Measurements from ENCODE around the gene A3GALT2. TPM values are rescaled to one million over a fixed set of nuclear protein-coding genes. Genes with fewer than 3 reads are reported as not detected.
"Not testable (repeated sequence)": the region's sequence is repeated elsewhere in the genome, so short reads cannot be mapped to it uniquely, and the experiment has no call there.

The A3GALT2 gene
- total RNA-seq, 1 donor from 2014 or later, result not detected

GRCh38 chr1:33298623-33299277 lies 22.1 kb downstream of the A3GALT2 start:
- peaks cover 40% of the 10 kb centered on the region for H3K36me3 Mint-ChIP-seq (ENCODE audit: low read depth)
- DNase-seq (ENCODE audit: low spot score), result peak; percentile 53
- no peak overlapping the region for H3K27ac Mint-ChIP-seq
- intact Hi-C loops (cut with micrococcal nuclease), result loop anchor here (5.0 kb wide), 1 partner anchor 174 kb away; the partner anchor contains the start of gene ZSCAN20
- H3K4me1 Mint-ChIP-seq (ENCODE audit: low read depth), result peaks cover 28% of the 10 kb centered on the region
- H3K27me3 Mint-ChIP-seq (ENCODE audit: low read depth), result no peaks in the 10 kb centered on the region
- H3K9me3 Mint-ChIP-seq, result no peaks in the 10 kb centered on the region
- H3K4me3 Mint-ChIP-seq (ENCODE audit: low read depth), result no peak overlapping the region

- Mint-ChIP-seq H3K27ac (no peak overlapping the region), H3K36me3 (ENCODE audit: low read depth) (peaks cover 37% of the 10 kb centered on the region), H3K9me3 (no peaks in the 10 kb centered on the region), H3K4me3 (ENCODE audit: low read depth) (no peak overlapping the region), H3K4me1 (ENCODE audit: low read depth) (peaks cover 23% of the 10 kb centered on the region), H3K27me3 (ENCODE audit: low read depth) (no peaks in the 10 kb centered on the region)
- no peak for DNase-seq (ENCODE audit: low spot score)
- intact Hi-C loops (cut with micrococcal nuclease), result loop anchor here (5.0 kb wide), 1 partner anchor 174 kb away; the partner anchor contains the start of gene ZSCAN20
Measured at GRCh38 chr1:33297911-33298622, 22.8 kb downstream of the A3GALT2 start.

- peaks cover 27% of the 10 kb centered on the region for H3K36me3 Mint-ChIP-seq (ENCODE audit: low read depth)
- H3K27me3 Mint-ChIP-seq (ENCODE audit: low read depth), result no peaks in the 10 kb centered on the region
- H3K27ac Mint-ChIP-seq, result no peak overlapping the region
- H3K9me3 Mint-ChIP-seq, result no peaks in the 10 kb centered on the region
- peaks cover 11% of the 10 kb centered on the region for H3K4me1 Mint-ChIP-seq (ENCODE audit: low read depth)
- intact Hi-C loops (cut with micrococcal nuclease), result loop anchor here (5.0 kb wide), 1 partner anchor 175 kb away; the partner anchor contains the start of gene ZSCAN20
- H3K4me3 Mint-ChIP-seq (ENCODE audit: low read depth), result no peak overlapping the region
- DNase-seq (ENCODE audit: low spot score), result no peak
Measured at GRCh38 chr1:33296824-33297223, 24.1 kb downstream of the A3GALT2 start.

- H3K27ac Mint-ChIP-seq, result no peak overlapping the region
- H3K27me3 Mint-ChIP-seq (ENCODE audit: low read depth), result no peaks in the 10 kb centered on the region
- H3K4me1 Mint-ChIP-seq (ENCODE audit: low read depth), result peaks cover 7% of the 10 kb centered on the region
- peaks cover 21% of the 10 kb centered on the region for H3K36me3 Mint-ChIP-seq (ENCODE audit: low read depth)
- no peaks in the 10 kb centered on the region for H3K9me3 Mint-ChIP-seq
- intact Hi-C loops (cut with micrococcal nuclease), result loop anchor here (5.0 kb wide), 1 partner anchor 176 kb away; the partner anchor contains the start of gene ZSCAN20
- DNase-seq (ENCODE audit: low spot score), result no peak
- no peak overlapping the region for H3K4me3 Mint-ChIP-seq (ENCODE audit: low read depth)
Measured at GRCh38 chr1:33296082-33296458, 24.8 kb downstream of the A3GALT2 start.

- Mint-ChIP-seq H3K36me3 (ENCODE audit: low read depth) (peaks cover 25% of the 10 kb centered on the region), H3K9me3 (no peaks in the 10 kb centered on the region), H3K27me3 (ENCODE audit: low read depth) (no peaks in the 10 kb centered on the region), H3K4me1 (ENCODE audit: low read depth) (peaks cover 7% of the 10 kb centered on the region), H3K4me3 (ENCODE audit: low read depth) (no peak overlapping the region), H3K27ac (no peak overlapping the region)
- peak; percentile 75 for DNase-seq (ENCODE audit: low spot score)
- intact Hi-C loops (cut with micrococcal nuclease), result loop anchor here (1.0 to 5.0 kb wide), 2 partner anchors 72 to 177 kb away; partner anchors contain the start of gene ZSCAN20
Measured at GRCh38 chr1:33295450-33296081, 25.3 kb downstream of the A3GALT2 start.

GRCh38 chr1:33295023-33295422 lies 25.9 kb downstream of the A3GALT2 start:
- peaks cover 7% of the 10 kb centered on the region for H3K4me1 Mint-ChIP-seq (ENCODE audit: low read depth)
- DNase-seq (ENCODE audit: low spot score), result no peak
- no peak overlapping the region for H3K27ac Mint-ChIP-seq
- H3K9me3 Mint-ChIP-seq, result no peaks in the 10 kb centered on the region
- H3K27me3 Mint-ChIP-seq (ENCODE audit: low read depth), result no peaks in the 10 kb centered on the region
- intact Hi-C loops (cut with micrococcal nuclease), result loop anchor here (1.0 to 5.0 kb wide), 2 partner anchors 72 to 177 kb away; partner anchors contain the start of gene ZSCAN20
- no peak overlapping the region for H3K4me3 Mint-ChIP-seq (ENCODE audit: low read depth)
- H3K36me3 Mint-ChIP-seq (ENCODE audit: low read depth), result peaks cover 22% of the 10 kb centered on the region

- H3K9me3 Mint-ChIP-seq, result no peaks in the 10 kb centered on the region
Measured at GRCh38 chr1:33294071-33295010, 26.6 kb downstream of the A3GALT2 start.

GRCh38 chr1:33292726-33293340 lies 28.1 kb downstream of the A3GALT2 start:
- Mint-ChIP-seq H3K4me3 (ENCODE audit: low read depth) (no peak overlapping the region), H3K4me1 (ENCODE audit: low read depth) (peaks cover 2% of the 10 kb centered on the region), H3K27me3 (ENCODE audit: low read depth) (no peaks in the 10 kb centered on the region), H3K27ac (no peak overlapping the region), H3K9me3 (no peaks in the 10 kb centered on the region), H3K36me3 (ENCODE audit: low read depth) (peaks cover 33% of the 10 kb centered on the region)
- DNase-seq (ENCODE audit: low spot score), result no peak
- intact Hi-C loops (cut with micrococcal nuclease), result no loop called here

More at GRCh38 chr1:33294071-33295010, 26.6 kb downstream of the A3GALT2 start:
- Mint-ChIP-seq H3K36me3 (ENCODE audit: low read depth) (peaks cover 27% of the 10 kb centered on the region), H3K4me3 (ENCODE audit: low read depth) (no peak overlapping the region), H3K27ac (no peak overlapping the region), H3K4me1 (ENCODE audit: low read depth) (peaks cover 7% of the 10 kb centered on the region), H3K27me3 (ENCODE audit: low read depth) (no peaks in the 10 kb centered on the region)
- intact Hi-C loops (cut with micrococcal nuclease), result loop anchor here (1.0 to 5.0 kb wide), 2 partner anchors 73 to 178 kb away; partner anchors contain the start of gene ZSCAN20
- no peak for DNase-seq (ENCODE audit: low spot score)

GRCh38 chr1:33290615-33291014 lies 30.3 kb downstream of the A3GALT2 start:
- H3K27ac Mint-ChIP-seq; H3K9me3 Mint-ChIP-seq; H3K4me1 Mint-ChIP-seq (ENCODE audit: low read depth); intact Hi-C loops (cut with micrococcal nuclease); H3K4me3 Mint-ChIP-seq (ENCODE audit: low read depth); H3K27me3 Mint-ChIP-seq (ENCODE audit: low read depth); DNase-seq (ENCODE audit: low spot score): not testable (repeated sequence)
- peaks cover 23% of the 10 kb centered on the region for H3K36me3 Mint-ChIP-seq (ENCODE audit: low read depth)

- H3K4me1 Mint-ChIP-seq (ENCODE audit: low read depth), result no peaks in the 10 kb centered on the region
- no peak overlapping the region for H3K27ac Mint-ChIP-seq
- intact Hi-C loops (cut with micrococcal nuclease), result no loop called here
- DNase-seq (ENCODE audit: low spot score), result no peak
- no peaks in the 10 kb centered on the region for H3K9me3 Mint-ChIP-seq
- H3K4me3 Mint-ChIP-seq (ENCODE audit: low read depth), result no peak overlapping the region
- no peaks in the 10 kb centered on the region for H3K27me3 Mint-ChIP-seq (ENCODE audit: low read depth)
- peaks cover 23% of the 10 kb centered on the region for H3K36me3 Mint-ChIP-seq (ENCODE audit: low read depth)
Measured at GRCh38 chr1:33289858-33290154, 31.1 kb downstream of the A3GALT2 start.

- Mint-ChIP-seq H3K36me3 (ENCODE audit: low read depth) (peaks cover 26% of the 10 kb centered on the region), H3K27ac (no peak overlapping the region), H3K4me1 (ENCODE audit: low read depth) (no peaks in the 10 kb centered on the region), H3K9me3 (no peaks in the 10 kb centered on the region), H3K27me3 (ENCODE audit: low read depth) (no peaks in the 10 kb centered on the region), H3K4me3 (ENCODE audit: low read depth) (no peak overlapping the region)
- intact Hi-C loops (cut with micrococcal nuclease), result no loop called here
- no peak for DNase-seq (ENCODE audit: low spot score)
Measured at GRCh38 chr1:33288976-33289857, 31.7 kb downstream of the A3GALT2 start.
